Measurements from ENCODE around the gene MTERF4. TPM values are rescaled to one million over a fixed set of nuclear protein-coding genes. Genes with fewer than 3 reads are reported as not detected.

MTERF4 gene
- total RNA-seq, 1 donor from 2014 or later = 63.5 TPM

DNA sequence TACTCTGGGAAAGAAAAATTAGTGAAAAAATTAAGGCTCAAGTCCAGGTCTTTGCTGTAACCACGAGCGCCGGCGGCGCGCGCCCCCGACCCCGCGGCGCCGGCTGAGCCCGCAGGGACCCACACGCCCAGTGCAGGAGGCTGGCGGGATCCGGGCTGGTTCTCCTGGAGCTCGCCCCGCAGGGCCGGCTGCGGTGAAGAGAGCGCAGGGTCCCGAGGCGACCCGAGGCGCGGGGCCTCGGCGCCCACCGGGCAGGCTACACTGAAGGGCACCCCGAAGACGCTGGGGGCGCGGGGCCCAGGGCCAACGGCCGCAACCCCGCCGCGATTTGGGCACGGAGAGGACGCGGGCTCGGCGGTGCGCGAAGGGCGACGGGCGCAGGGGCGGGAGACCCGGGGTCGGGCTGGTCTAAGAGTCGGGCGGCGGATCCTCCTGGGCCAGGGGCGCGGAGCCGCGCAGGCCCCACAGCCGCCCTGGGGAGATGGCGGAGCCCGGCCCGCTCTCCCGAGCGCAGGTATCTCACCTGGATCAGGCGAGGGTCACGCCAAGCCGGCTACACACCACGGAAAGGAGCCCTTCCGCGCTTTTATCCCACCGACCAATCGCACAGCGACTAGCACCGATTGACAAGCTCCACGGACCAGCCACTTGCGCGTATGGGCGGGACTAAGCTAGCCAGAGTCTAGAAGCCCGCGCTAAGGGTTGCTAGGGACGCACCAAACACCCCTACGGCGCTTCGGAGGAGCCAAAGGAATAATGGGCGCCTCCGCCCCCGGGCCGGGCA is 47.0 kb upstream of the MTERF4 start, which contains the start of gene PASK:
TSS of gene PASK (minus strand) at position 582 of the 784 bp plus-strand sequence. CDS start 6,440 bp downstream, outside the sequence.
- H3K4me3 Mint-ChIP-seq (ENCODE audit: unreplicated experiment) = peak within 1 kb of the TSS; percentile 99
- H3K36me3 Mint-ChIP-seq (ENCODE audit: unreplicated experiment) = peaks cover 5% of the 10 kb centered on the region
- H3K27ac Mint-ChIP-seq (ENCODE audit: unreplicated experiment) = peak within 1 kb of the TSS; percentile 89
- peaks cover 10% of the 10 kb centered on the region for H3K4me1 Mint-ChIP-seq (ENCODE audit: low read depth, unreplicated experiment)
- DNase-seq = peak; percentile 94
- no peak for TF ChIP-seq CTCF (IDR thresholded peaks at IDR 0.05; ENCODE audit: partially characterized antibody, unreplicated experiment)
- H3K27me3 Mint-ChIP-seq (ENCODE audit: unreplicated experiment) = peaks cover 4% of the 10 kb centered on the region
- peaks cover 7% of the 10 kb centered on the region for H3K9me3 Mint-ChIP-seq (ENCODE audit: unreplicated experiment)

DNA sequence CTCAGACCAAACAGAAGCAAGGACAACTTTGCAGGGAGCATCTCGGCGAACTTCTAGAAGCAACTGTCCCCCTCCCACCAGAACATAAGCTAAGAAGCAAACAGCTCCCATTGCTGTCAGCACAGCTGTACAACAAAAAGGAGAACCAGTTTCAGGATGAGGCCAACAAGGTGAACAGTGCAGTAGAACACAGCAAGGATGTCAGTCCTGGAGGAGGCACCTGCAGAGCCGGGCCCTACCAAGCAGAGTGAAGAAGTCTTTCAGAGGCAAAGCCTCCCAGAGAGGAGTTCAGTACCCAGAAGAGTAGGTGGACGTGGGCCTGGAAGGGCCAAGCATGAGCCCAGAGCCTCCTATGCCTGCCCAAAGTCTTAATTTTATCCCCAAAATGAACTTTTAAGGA is 46.2 kb upstream of the MTERF4 start:
- no peak overlapping the region for H3K27ac Mint-ChIP-seq (ENCODE audit: unreplicated experiment)

DNA sequence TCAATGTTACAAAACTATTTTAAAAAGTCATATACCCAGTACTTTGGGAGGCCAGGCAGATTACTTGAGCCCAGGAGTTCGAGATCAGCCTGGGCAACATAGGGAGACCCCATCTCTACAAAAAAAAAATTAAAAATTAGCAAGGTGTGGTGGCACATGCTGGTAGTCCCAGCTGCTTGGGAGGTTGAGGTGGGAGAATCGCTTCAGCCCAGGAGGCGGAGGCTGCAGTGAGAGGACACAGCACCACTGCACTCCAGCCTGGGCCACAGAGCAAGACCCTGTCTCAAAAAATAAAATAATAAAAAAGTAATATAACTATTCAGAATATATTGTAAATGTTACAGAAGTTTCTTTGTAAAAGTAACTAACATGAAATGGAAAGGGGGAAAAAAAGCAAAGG is 45.2 kb upstream of the MTERF4 start:
- peaks cover 10% of the 10 kb centered on the region for H3K4me1 Mint-ChIP-seq (ENCODE audit: low read depth, unreplicated experiment)
- H3K27ac Mint-ChIP-seq (ENCODE audit: unreplicated experiment) = no peak overlapping the region
- TF ChIP-seq CTCF (IDR thresholded peaks at IDR 0.05; ENCODE audit: partially characterized antibody, unreplicated experiment) = no peak
- peaks cover 11% of the 10 kb centered on the region for H3K9me3 Mint-ChIP-seq (ENCODE audit: unreplicated experiment)
- H3K27me3 Mint-ChIP-seq (ENCODE audit: unreplicated experiment) = peaks cover 4% of the 10 kb centered on the region
- DNase-seq = no peak
- H3K36me3 Mint-ChIP-seq (ENCODE audit: unreplicated experiment) = peaks cover 5% of the 10 kb centered on the region
- H3K4me3 Mint-ChIP-seq (ENCODE audit: unreplicated experiment) = peak overlapping the region; percentile 99

More for the DNA sequence above, 46.2 kb upstream of the MTERF4 start:
- no peak for DNase-seq
- Mint-ChIP-seq H3K36me3 (ENCODE audit: unreplicated experiment) (peaks cover 5% of the 10 kb centered on the region), H3K27me3 (ENCODE audit: unreplicated experiment) (peaks cover 4% of the 10 kb centered on the region), H3K4me1 (ENCODE audit: low read depth, unreplicated experiment) (peaks cover 10% of the 10 kb centered on the region), H3K4me3 (ENCODE audit: unreplicated experiment) (peak overlapping the region; percentile 99), H3K9me3 (ENCODE audit: unreplicated experiment) (peaks cover 7% of the 10 kb centered on the region)
- no peak for TF ChIP-seq CTCF (IDR thresholded peaks at IDR 0.05; ENCODE audit: partially characterized antibody, unreplicated experiment)

DNA sequence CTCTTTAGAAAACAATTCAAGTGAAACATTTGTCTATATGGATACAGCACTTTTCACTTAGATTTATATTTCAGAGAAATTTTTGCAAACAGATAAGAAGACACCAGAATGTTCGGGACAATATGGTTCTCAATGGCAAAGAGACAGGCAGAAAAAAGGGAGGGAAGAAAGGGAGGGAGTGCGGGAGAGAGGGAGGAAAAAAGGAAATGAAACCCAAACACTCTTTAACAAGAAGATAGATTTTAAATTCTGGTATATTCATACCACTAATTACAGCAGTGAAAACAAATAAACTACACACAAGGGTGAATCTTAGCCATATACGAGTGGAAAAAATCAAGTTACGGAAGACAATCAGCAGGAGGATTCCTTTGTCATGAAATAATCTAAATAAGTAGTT is 44.2 kb upstream of the MTERF4 start:
- H3K27ac Mint-ChIP-seq (ENCODE audit: unreplicated experiment) = no peak overlapping the region
- H3K9me3 Mint-ChIP-seq (ENCODE audit: unreplicated experiment) = peaks cover 10% of the 10 kb centered on the region
- H3K4me1 Mint-ChIP-seq (ENCODE audit: low read depth, unreplicated experiment) = peaks cover 10% of the 10 kb centered on the region
- no peak for TF ChIP-seq CTCF (IDR thresholded peaks at IDR 0.05; ENCODE audit: partially characterized antibody, unreplicated experiment)
- peaks cover 5% of the 10 kb centered on the region for H3K36me3 Mint-ChIP-seq (ENCODE audit: unreplicated experiment)
- no peak overlapping the region for H3K4me3 Mint-ChIP-seq (ENCODE audit: unreplicated experiment)
- peaks cover 10% of the 10 kb centered on the region for H3K27me3 Mint-ChIP-seq (ENCODE audit: unreplicated experiment)
- no peak for DNase-seq

DNA sequence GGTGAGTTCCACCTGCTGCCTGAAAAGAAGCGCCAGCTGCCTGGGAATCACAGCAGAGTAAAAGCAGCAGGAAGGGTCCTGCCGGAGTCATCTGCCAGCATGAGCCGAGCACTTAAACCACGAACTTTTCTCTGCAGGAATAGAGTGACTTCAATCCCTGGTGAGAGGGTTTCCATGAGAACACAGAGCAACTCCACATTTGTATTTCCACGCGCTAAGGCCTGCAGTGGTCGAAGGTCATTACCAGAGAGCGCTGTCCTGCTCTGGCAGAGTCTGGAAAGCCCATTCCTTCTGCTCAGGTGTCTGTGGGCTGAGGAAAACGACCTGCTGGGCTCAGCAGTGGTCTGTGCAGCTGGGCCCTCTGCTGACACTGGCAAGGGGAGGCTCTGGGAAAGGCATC is 40.5 kb upstream of the MTERF4 start:
- Mint-ChIP-seq H3K27me3 (ENCODE audit: unreplicated experiment) (peaks cover 7% of the 10 kb centered on the region), H3K27ac (ENCODE audit: unreplicated experiment) (no peak overlapping the region), H3K36me3 (ENCODE audit: unreplicated experiment) (no peaks in the 10 kb centered on the region), H3K4me1 (ENCODE audit: low read depth, unreplicated experiment) (no peaks in the 10 kb centered on the region), H3K4me3 (ENCODE audit: unreplicated experiment) (no peak overlapping the region), H3K9me3 (ENCODE audit: unreplicated experiment) (peaks cover 4% of the 10 kb centered on the region)
- DNase-seq = no peak
- TF ChIP-seq CTCF (IDR thresholded peaks at IDR 0.05; ENCODE audit: partially characterized antibody, unreplicated experiment) = no peak
